NCI-H1105 (cell line): ENCODE results near the gene ACTN4.
"Not testable (repeated sequence)": the region's sequence is repeated elsewhere in the genome, so short reads cannot be mapped to it uniquely, and the experiment has no call there.

ENCODE experiments used
- DNase-seq: peaks from one replicate; lab custom pipeline; 2025; lab: John Stamatoyannopoulos, UW

Gene ACTN4

DNA sequence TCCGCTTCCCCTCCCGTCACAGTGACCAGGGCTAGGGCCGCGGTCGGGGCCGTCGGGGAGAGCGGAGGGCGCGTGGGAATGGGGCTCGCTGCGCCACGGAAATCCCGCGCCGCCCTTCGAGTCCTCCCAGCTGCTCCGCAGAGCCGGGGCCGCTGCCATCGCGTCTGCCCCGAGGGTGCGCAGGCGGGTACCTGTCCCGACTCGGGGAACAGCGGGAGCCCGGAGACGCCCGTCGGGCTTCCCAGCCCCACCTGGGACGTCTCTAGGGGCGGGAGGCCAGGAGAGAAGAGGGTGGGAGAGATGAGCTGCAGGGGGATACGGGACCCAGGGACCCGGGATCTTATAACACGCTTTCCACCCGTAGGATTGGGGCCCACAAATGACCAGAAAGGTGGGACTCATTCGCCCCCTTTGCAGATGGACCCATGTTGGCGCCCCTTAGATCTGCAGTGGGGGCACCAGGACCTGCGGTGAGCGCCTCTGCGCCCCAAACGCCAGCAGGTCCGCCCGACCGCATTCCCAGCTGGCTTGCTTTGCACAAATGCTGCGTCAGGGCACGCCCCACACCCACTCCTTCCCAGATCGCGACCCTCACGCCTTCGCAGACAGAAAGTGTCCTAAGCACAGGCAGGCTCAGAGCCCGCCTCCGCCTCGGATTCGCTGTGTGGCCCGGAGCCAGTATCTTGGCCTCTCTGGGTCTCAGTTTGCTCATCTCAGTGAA lies 122.9 kb downstream of the ACTN4 start:
- not testable (repeated sequence) for DNase-seq

DNA sequence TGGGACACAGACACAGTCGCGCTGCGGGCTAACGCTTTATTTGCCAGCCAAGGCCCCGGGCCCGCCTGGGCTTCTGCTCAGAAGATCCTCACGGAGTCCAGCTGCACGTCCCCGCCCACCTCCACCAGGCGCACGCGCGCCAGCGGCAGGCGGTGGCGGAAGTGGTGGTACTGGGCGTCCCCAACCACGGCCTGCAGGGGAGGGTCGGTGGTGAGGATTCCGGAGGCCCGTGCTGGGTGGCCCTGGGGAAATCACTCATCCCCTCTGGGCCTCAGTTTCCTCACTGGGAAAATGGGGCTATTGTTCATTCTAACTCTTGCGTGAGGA lies 123.5 kb downstream of the ACTN4 start:
- DNase-seq = not testable (repeated sequence)

DNA sequence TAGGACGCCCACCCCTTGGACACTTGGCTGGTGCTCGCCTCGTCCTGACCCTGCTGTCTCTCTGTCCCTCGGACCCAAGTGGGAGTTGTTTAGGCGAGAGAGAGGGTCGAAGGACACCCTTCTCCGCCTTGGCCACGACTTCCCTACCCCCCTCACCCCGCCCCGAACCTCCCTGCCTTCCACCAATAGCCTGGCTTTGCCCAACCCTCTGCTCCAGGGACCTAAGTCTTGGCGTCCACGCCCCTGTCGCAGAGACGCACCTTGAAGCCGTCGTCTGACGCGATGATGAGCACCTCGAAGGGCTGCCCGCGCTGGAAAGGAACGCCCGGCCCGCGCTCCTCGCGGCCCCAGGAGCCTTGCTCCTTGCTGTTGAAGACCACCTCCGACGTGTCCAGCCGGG lies 124.1 kb downstream of the ACTN4 start:
- not testable (repeated sequence) for DNase-seq

DNA sequence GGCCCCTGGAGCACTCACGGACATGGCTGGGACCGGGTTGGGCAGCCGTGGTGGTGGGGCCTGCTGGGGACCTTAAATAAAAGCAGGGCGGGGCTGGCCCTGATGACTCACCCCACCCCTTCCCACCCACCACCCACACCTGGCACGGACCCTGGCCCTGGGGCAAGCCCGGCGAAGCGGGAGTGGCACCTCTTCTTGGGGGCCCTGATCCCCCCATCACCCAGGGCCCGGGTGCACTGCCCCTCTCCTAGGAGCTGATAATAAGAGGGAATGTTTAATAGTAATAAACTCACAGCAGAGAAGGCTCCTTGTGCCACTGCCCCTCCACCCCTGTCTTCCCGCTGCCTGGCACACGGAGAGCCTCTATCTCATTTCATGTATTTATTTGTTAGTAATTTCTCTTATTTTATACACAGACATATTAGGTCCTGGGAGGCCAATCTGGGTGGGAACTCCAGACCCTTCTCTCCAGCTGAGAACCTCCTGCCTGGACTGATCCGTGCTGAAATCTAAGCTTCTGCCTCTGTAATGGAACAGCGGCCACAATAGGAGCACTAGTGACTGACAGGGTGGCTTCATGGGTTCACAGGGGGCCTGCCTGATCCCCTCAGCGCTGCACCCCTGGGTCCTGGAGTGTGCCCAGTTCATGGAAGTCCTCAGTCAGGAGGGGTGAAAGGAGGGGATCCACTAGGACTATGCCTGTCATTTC lies 126.2 kb downstream of the ACTN4 start, which contains the start of gene LGALS7:
LGALS7 (minus strand) TSS at position 49 of the 709 bp plus-strand sequence; CDS start at position 24, 25 bp downstream.
- no peak for DNase-seq

- no peak for DNase-seq
These were observed 126.9 kb downstream of the ACTN4 start for GRCh38 chr19:38774181-38774950.

DNA sequence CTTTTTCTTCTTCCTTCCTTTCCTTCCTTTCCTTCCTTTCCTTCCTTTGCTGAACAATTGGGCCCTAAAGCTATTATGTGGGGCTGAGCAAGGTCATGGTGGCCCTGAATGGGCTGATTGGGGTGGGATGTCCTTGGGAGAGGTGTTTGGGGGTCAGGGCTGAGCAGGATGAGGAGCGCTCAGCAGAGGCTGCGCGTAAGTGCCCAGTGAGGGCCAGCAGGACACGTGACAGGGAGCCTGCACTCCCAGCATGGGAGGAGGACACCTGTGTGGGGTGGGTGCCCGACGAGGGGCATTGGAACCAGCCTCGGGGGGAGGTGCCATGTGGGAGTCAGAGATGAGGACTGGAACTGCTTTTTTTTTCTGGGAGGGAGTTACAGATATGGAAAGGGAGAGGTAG lies 131.3 kb downstream of the ACTN4 start:
- DNase-seq = no peak

DNA sequence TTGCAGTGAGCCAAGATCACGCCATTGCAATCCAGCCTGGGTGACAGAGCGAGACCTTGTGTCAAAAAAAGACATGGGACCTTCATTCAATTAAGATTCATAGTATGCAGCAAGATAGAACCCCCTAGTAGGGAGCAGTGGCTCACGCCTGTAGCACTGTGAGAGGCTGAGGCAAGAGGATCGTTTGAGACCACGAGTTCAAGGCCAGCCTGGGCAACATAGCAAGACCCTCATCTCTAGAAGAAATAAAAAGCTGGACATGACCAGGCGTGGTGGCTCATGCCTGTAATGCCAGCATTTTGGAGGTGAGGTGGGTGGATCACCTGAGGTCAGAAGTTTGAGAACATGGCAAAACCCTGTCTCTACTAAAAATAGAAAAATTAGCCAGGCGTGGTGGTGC lies 133.0 kb downstream of the ACTN4 start:
- DNase-seq = no peak

- no peak for DNase-seq
These were observed 133.6 kb downstream of the ACTN4 start for GRCh38 chr19:38781058-38781457.
